KOPT-K1 (cell line): ENCODE results near the gene G6PC2.
"Not testable (repeated sequence)": the region's sequence is repeated elsewhere in the genome, so short reads cannot be mapped to it uniquely, and the experiment has no call there.

Source experiments
- H3K27ac ChIP-seq: fragments of 200-600 bp; sonication (generic); 2 replicates; pipeline ENCODE4 v1.5.1; 2016; ENCODE audit warnings: antibody characterized with exemption, mild to moderate bottlenecking, low read depth, low read length; ENCODE audit not compliant: poor library complexity, severe bottlenecking
- H3K36me3 ChIP-seq: fragments of 200-600 bp; sonication (generic); 2 replicates; pipeline ENCODE4 v1.5.1; 2017; ENCODE audit warnings: antibody characterized with exemption, mild to moderate bottlenecking, low read length, moderate library complexity; ENCODE audit not compliant: insufficient read depth
- H3K9me3 ChIP-seq: fragments of 200-600 bp; sonication (generic); 2 replicates; pipeline ENCODE4 v1.5.1; 2017; ENCODE audit warnings: antibody characterized with exemption, low read length, mild to moderate bottlenecking; ENCODE audit not compliant: insufficient read depth, poor library complexity, severe bottlenecking

The G6PC2 gene

DNA sequence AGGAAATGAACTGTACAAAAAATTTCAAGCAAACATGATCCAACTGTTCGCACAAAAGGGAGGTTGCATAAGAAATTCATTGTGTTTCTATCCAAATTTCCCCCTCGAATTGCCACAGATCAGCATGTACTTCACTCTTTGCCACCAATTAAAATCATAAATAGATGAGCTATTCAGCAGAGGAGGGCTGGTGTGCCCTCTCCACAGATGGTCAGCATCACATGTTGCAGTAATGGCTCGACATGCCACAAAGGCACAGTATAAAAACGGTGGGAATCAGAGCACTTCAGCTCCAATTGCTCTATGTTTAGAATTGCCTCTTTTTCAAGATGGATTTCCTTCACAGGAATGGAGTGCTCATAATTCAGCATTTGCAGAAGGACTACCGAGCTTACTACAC, at the start of gene G6PC2:
G6PC2 (plus strand) TSS at position 289 of the 400 bp plus-strand sequence; CDS start at position 330, 41 bp downstream.
- Histone ChIP-seq H3K36me3 (no peaks in the 10 kb centered on the region), H3K9me3 (no peaks in the 10 kb centered on the region), H3K27ac (no peak within 1 kb of the TSS)

GRCh38 chr2:168851674-168852320, 49.3 kb upstream of the G6PC2 start:
- H3K36me3 ChIP-seq = peaks cover 44% of the 10 kb centered on the region
- H3K27ac ChIP-seq = no peak overlapping the region
- H3K9me3 ChIP-seq = no peaks in the 10 kb centered on the region

DNA sequence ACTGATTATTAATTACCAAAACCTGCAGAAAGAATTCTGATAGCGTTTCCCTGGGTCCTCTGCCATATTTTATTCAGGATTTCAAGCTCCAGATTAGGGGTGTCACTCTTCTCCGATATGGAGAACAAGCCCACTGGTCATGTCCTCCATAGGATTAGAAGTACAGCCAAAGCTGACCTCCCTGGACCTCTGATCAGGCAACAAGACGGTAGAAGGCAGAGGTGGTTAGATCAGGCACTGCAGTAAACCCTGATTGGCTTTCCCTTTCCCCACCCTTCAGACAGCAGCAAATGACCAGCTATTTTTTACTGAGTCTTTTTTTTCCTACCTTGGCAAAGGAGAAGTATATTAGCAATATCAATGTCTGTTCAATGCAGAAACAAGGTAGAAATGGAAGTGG, 48.6 kb upstream of the G6PC2 start:
- Histone ChIP-seq H3K27ac (no peak overlapping the region), H3K36me3 (peaks cover 50% of the 10 kb centered on the region), H3K9me3 (no peaks in the 10 kb centered on the region)

DNA sequence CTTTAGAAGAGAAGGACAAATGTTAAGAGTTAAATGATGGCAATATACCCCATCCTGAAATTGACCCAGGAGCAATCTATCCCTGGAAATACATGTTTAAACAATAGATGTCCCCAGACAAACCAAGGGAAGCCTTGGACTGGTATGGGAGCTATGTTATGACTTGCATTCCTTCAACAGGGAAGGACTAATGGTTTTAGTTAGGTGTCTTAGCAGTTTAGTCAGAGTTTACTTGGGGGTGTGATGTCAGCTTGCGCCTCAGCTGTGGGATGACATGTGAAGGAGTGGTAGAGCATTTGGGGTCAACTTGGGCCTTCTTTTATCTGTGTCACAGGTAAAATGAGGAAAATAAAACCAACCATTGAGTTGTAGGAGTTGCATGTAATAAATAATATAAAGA, 47.6 kb upstream of the G6PC2 start:
- peaks cover 59% of the 10 kb centered on the region for H3K36me3 ChIP-seq
- H3K27ac ChIP-seq = no peak overlapping the region
- H3K9me3 ChIP-seq = no peaks in the 10 kb centered on the region

DNA sequence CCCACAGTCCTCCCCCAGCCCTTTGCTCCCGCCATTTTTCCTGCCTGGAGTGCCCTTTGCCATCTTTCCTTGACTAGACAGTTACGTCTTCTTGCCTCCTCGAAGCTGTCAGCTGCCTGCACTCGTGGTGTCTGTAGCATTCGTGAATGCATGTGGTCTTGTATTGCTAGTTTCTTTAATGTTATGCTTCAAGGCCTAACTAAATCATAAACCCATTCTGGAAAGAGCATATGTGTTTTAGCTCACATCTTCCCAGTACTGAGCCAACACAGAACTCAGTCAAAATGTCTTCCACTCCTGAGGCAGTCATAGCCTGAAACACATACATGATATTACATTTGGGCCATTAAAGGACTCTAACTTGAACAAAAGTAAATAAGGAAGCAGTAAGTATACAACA, 46.4 kb upstream of the G6PC2 start:
- Histone ChIP-seq H3K36me3 (peaks cover 71% of the 10 kb centered on the region), H3K27ac (no peak overlapping the region), H3K9me3 (no peaks in the 10 kb centered on the region)

GRCh38 chr2:168855601-168856000, 45.5 kb upstream of the G6PC2 start:
- Histone ChIP-seq H3K27ac (no peak overlapping the region), H3K9me3 (no peaks in the 10 kb centered on the region), H3K36me3 (peaks cover 75% of the 10 kb centered on the region)

GRCh38 chr2:168858146-168858545, 42.9 kb upstream of the G6PC2 start:
- H3K27ac ChIP-seq = no peak overlapping the region
- H3K9me3 ChIP-seq = no peaks in the 10 kb centered on the region
- peaks cover 77% of the 10 kb centered on the region for H3K36me3 ChIP-seq

DNA sequence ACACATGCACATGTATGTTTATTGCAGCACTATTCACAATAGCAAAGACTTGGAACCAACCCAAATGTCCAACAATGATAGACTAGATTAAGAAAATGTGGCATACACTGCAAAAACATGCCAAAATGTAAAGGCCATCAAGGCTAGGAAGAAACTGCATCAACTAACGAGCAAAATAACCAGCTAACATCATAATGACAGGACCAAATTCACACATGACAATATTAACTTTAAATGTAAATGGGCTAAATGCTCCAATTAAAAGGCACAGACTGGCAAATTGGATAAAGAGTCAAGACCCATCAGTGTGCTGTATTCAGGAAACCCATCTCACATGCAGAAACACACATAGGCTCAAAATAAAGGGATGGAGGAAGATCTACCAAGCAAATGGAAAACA, 33.9 kb upstream of the G6PC2 start:
- Histone ChIP-seq H3K9me3 (peaks cover 20% of the 10 kb centered on the region), H3K36me3 (peaks cover 50% of the 10 kb centered on the region)
- H3K27ac ChIP-seq = not testable (repeated sequence)

GRCh38 chr2:168870369-168870768, 30.7 kb upstream of the G6PC2 start:
- Histone ChIP-seq H3K9me3 (peaks cover 23% of the 10 kb centered on the region), H3K36me3 (peaks cover 50% of the 10 kb centered on the region)
- not testable (repeated sequence) for H3K27ac ChIP-seq

DNA sequence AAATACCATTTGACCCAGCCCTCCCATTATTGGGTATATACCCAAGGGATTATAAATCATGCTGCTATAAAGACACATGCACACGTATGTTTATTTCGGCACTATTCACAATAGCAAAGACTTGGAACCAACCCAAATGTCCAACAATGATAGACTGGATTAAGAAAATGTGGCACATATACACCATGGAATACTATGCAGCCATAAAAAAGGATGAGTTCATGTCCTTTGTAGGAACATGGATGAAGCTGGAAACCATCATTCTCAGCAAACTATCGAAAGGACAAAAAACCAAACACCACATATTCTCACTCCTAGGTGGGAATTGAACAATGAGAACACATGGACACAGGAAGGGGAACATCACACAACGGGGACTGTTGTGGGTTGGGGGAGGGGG, 30.3 kb upstream of the G6PC2 start:
- H3K27ac ChIP-seq = not testable (repeated sequence)
- peaks cover 54% of the 10 kb centered on the region for H3K36me3 ChIP-seq
- peaks cover 23% of the 10 kb centered on the region for H3K9me3 ChIP-seq

DNA sequence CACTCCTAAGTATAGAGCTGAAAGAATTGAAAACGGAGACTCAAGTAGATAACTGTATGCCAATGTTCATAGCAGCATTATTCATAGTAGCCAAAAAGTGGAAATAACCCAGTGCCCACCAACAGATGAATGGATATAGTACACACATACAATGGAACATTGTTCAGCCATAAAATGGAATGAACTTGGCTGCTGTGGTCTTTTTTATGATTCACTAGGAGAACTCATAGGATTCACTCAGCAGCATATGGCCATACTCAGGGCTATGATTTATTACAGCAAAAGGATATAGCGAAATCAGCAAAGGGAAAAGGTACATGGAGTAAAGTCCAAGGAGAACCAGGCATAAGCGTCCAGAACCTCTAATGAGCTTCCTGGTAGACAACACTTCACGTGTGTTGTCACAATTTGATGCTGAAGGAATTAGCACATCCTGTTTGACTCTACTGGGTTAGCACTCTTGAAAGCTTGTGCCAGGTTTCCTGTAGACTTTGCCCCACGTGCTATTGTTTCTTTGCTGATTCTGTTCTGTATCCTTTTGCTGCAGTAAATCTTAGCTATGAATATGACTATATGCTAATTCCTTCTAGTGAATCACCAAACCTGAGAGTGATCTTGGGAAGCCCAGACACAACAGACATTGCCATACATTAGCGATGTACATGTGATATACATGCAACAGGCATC, 26.6 kb upstream of the G6PC2 start:
- Histone ChIP-seq H3K27ac (no peak overlapping the region), H3K36me3 (peaks cover 72% of the 10 kb centered on the region), H3K9me3 (peaks cover 19% of the 10 kb centered on the region)

- not testable (repeated sequence) for H3K27ac ChIP-seq, H3K9me3 ChIP-seq
- peaks cover 50% of the 10 kb centered on the region for H3K36me3 ChIP-seq
These were observed 18.9 kb upstream of the G6PC2 start for GRCh38 chr2:168882163-168882562.

DNA sequence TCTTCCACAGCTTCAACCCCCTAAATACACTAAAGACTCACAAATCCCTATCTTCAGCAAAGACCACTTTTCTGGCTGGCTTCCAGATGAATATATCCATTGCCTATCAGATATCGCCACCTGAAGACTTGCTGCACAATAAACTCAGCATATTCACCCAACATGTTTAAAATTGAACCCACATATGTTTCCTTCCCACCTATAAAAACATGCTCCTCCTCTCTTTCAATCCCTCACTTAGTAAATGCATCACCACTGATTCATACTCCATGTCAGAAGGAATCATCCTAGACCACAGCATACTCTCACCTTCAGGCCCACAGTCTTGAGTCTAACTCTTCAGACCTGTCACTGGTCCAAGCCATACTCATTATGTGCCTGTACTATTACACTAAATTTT, 16.1 kb upstream of the G6PC2 start:
- Histone ChIP-seq H3K36me3 (peaks cover 59% of the 10 kb centered on the region), H3K27ac (no peak overlapping the region), H3K9me3 (no peaks in the 10 kb centered on the region)

DNA sequence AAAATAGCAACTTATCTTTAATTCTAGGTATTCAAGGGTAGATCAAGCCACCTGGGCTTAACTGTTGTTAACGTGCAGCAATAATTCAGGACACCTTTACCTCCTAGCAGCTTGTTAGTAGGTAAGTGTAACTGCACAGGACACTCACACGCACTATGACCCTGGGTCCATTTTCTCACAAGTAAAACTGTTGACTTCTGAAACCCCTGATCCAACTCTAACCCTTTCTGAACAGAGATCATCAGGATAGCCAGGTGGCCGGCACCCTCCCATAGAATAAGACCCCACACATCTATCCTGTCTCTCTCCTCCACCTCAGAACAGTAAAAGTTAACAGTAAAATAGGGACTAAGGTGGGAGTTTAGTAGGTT, 11.5 kb upstream of the G6PC2 start:
- H3K36me3 ChIP-seq = peaks cover 39% of the 10 kb centered on the region
- peak overlapping the region; percentile 77 for H3K27ac ChIP-seq
- no peaks in the 10 kb centered on the region for H3K9me3 ChIP-seq

GRCh38 chr2:168890006-168890782, 10.9 kb upstream of the G6PC2 start, which contains the start of gene SPC25:
SPC25 (minus strand) TSS chr2:168890430; CDS start chr2:168889519, 911 bp downstream.
- H3K9me3 ChIP-seq = no peaks in the 10 kb centered on the region
- H3K27ac ChIP-seq = peak within 1 kb of the TSS; percentile 77
- H3K36me3 ChIP-seq = peaks cover 34% of the 10 kb centered on the region
